NOMO-1 treated with DMSO at 0.1 percent for 48 hours (cell line): ENCODE measurements around the gene PPP1R1B.
A peak's percentile ranks its signal among the peaks of the same experiment; 100 is the strongest.

Experiments
- DNase-seq: peaks from one replicate; lab custom pipeline; 2025; ENCODE audit not compliant: unreplicated experiment; lab: John Stamatoyannopoulos, UW

Gene PPP1R1B

DNA sequence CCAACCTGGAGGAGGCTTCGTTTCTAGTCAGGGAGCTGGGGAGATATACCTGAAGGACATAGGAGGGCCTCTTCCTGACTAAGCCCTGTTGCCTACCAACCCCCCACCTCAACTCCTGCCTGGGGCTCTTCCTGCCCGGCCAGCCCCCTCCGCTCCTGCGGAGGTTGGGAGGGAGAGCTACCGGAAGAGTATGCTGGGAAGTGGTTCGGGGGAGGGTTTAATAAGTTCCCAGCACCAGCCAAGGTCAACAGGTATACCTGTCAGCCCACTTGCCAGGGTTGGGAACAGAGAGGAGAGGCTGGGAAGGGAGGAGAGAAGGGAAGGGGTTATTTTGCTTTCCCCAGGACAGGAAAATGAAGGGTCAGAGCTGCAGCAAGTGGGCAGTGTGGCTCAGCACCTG lies 4.7 kb downstream of the PPP1R1B start:
- DNase-seq, result no peak

DNA sequence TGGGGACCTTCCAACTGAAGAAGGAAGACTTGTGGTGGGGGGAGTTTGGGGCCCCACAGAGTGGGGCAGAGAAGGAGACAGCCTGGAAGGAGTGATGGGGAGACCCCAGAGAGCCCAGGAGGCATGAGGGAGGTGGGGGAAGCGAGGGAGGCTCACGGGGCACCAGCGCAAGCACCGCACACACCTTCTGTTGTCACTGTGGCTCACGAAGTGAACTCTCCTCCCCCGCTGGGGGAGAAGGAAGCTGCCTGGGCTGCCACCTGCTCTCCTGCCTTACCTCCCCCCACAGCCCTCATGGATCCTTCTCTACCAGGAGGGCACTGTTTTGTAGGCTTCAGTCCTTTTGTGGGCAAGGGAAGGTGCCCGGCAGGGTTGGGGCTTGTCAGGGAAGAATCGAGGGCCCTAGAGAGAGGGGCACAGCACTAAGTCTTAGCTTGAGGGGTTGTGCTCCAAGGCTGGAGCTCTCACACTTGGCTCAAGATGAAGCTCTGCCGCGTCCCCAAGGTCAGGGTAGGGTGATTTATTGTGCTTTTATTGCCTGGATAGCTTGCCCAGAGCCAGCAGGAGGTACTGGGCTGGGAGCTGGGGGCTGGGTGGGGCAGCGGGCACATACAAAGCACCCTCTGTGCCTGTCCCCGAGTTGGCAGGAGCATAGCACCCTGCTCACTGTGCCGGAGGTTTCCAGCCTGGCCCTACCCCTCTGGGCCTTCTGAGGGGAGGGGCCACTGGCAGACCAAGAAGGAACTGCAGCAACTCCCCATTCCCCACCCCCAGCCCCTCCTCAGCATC lies 5.6 kb downstream of the PPP1R1B start:
- DNase-seq, result no peak

DNA sequence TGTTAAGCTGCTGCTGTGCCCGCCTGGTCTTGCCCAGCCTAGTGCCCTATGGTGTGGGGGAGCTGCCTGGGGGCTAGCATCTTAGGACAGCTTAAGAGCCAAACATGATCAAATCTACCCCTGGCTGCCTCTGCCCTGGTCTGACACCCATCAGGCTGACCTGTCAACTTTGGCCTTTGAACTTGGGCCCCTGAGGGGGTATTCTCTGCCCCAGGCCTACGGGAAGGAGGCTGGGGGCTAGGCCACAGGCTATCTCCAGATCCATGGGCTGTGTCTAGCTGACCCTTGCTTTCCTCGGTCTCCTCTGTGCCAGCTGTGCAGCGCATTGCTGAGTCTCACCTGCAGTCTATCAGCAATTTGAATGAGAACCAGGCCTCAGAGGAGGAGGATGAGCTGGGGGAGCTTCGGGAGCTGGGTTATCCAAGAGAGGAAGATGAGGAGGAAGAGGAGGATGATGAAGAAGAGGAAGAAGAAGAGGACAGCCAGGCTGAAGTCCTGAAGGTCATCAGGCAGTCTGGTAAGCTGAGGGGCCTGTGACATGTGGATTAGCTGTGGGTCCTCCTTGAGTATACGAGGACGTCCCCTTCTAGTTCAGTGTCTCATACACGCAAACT lies 6.9 kb downstream of the PPP1R1B start:
- no peak for DNase-seq

DNA sequence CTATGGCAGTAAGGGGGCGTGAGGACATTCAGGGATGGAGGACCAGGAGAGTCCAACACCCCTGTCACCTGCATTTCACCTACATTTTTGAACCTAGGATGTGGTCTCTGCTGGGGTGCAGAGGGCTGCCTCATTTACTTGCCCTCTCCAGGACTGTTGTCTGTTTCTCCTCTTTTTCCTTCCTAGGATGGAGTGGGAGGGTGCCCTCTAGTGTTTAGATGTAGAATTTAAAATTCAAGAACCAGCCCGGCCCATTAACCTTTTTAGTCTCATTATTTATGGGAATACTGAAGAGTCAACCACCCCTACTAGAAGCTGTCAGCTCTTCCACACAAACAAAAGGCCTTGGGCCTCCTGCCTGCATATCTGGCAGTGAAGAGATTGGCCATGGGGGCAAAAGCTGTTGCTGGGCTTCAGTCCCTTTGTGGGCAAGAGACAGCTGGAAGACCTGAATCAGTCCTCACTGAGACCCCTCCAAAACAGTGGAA lies 7.7 kb downstream of the PPP1R1B start:
- peak; percentile 24 for DNase-seq

DNA sequence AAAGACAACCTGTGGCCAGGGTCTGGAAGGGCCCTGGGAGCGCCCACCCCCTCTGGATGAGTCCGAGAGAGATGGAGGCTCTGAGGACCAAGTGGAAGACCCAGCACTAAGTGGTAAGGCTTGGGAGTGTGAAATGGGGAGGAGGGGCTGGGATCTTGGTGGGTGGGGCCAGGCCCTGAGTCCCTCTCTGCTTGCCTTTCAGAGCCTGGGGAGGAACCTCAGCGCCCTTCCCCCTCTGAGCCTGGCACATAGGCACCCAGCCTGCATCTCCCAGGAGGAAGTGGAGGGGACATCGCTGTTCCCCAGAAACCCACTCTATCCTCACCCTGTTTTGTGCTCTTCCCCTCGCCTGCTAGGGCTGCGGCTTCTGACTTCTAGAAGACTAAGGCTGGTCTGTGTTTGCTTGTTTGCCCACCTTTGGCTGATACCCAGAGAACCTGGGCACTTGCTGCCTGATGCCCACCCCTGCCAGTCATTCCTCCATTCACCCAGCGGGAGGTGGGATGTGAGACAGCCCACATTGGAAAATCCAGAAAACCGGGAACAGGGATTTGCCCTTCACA lies 8.9 kb downstream of the PPP1R1B start:
- no peak for DNase-seq

DNA sequence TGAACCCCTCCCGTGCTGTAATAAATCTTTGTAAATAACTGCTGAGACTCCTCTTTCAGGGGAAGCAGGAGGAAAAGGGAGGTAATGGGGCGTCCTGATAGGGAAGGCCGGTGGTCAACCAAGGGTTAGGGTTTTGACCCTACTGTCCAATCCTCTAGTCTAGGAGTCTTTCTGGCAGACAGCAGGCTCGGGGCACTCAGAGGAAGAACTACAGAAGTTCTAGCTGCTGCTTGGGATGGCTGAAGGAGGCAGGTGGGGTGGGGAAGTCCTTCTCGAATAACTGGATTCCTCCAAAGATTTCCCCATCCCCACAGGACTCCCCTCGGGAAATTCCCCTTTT lies 9.8 kb downstream of the PPP1R1B start:
- no peak for DNase-seq

DNA sequence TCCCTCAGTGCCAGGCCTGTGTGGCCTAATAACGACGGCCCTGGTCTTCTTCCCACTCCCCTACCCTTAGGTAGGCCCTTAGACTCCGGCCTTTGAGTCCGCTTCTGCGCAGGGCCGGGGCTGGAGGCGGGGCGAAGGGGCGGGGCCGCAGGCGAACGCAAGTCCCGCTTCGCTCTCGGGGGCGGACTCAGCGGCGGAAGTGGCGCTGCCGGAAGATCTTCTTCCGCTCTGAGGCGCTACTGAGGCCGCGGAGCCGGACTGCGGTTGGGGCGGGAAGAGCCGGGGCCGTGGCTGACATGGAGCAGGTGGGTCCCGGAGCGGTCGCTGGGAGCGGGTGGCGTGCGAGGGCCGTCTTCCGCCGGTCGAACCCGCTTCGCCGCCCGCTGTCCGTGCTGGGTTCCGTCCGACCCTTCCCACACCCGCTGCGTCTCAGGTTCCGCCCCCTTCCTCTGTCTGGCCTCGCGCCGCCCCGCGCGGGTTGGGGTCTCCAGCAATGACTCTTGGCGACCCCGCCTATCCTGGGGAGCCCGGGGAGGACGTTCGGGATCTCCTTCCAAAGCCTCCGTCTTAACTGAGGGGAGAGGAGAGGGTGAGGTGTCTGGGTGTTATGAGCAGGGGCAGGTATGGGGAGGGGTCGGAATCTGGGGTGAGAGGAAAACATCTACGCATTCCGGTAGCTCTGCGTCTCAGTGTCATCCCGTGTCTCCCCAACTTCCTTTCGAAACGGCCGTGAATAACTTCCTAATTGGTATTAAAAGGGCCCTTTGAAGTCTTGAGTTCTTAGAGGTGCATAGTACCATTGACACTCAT lies 10.4 kb downstream of the PPP1R1B start, which contains the start of gene STARD3:
TSS of gene STARD3 (plus strand) at position 218 of the 810 bp plus-strand sequence. CDS start 16,388 bp downstream, outside the sequence.
- peak; percentile 71 for DNase-seq

DNA sequence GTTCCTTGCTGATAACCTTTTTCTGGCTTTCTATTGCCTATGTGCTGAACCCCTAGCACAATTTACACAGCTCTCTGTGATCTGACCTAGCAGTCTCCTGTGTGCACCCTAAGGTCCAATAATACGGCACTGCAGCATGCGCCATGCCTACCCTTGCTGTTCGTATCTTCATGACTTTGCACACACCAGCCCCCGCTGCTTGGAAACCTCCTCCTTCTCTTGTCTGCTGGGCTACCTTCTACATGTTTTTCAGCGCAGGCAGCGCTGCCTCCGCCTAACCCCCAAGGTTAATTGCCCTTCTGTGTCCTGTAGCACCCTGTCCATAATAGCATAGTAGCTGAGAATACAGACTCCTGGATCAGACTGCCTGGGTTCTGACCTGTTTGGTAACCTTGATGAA lies 11.6 kb downstream of the PPP1R1B start:
- no peak for DNase-seq

DNA sequence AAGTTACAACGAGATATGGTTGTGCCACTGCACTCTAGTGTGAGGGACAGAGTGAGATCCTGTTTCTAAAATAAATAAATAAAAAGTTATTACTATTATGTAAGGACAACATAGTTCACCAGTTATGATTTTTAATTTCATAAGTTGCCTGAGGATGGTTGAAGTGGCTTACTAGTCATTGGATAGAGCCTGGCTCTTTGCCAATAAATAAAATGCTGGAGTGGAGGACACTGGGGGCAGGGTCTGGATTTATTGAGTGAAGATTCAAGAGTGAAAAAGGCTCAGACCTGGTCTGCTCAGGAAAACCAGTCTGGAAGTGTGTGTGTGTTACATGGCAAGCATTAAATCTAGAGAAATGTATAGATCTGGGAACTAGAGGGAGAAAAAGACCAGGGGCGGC lies 12.3 kb downstream of the PPP1R1B start:
- DNase-seq, result no peak

DNA sequence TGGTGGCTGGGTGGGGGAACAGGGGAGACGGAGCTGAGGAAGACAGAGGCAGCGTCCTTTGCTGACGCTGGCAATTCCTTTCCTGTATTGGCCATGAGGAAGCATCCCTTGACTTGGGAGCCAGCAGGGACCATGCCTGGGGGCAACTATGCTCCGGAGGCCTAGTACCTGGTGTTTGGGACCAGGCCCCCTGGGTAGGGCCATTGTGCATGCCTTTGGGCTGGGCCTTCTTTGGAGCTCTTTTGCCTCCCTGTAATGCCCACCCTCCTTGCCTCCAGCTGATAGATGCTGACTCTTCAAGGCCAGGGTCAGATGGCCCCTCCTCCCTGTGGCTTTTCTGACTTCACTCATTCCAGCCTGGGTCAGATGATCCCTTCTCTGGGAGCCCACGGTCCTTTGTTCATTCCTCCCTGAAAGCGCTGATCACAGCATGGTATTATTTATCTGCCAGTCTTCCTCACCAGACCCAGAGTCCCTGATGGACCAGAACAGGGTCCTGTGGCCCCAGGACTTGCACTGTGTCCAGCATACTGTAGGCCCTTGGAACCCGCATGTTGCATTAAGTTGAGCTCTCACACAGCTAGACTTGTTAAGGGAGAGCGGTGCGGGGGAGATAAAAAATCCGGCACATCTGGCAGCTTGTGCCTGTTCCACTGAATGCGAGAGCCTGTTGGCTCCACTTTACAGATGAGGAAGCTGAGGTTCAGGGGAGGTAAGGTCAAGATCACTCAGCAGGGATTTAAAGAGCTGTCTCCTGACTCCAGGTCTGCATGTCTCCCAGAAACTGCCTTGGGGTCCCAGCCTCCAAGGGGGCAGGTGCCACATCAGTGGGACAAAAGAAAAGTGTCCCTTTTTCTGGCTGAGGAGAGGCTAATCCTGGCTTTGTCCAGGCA lies 13.1 kb downstream of the PPP1R1B start:
- no peak for DNase-seq

DNA sequence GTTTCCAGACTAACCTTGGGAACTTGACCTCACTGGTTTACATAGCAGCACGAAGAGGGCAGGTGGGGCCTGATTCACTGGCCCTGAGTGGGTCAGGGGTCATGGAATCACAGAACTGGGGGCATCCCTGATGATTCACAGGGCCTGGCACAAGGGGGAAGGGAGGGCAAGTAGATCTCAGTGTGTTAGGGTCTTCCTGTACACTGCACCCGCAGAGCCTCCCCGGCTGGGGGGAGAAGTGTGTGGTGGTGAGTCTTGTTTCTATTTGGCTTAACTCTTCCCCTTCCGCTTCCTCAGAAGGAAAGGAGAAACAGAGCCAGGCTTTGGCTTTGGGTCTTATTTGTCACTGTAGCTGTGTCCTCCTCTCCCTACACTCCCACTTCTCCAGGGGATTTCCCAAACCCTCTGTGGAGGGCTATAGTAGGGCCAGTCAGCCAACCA lies 13.9 kb downstream of the PPP1R1B start:
- DNase-seq, result no peak

DNA sequence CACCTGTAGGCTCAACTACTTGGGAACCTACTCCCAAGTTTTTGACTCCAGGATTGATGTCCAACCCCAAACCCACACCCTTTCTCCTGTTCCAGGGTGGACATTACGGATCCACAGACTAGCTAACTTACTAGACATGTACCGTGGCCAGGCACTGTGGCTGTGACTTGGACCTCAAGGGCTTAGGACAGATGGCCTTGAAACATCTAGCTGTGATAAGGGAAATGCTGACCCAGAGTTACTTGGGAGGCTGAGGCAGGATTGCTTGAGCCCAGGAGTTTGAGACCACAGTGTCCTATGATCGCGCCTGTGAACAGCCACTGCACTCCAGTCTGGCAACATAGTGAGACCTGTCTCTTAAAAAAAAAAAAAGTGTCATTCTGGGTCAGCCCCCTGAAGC lies 14.3 kb downstream of the PPP1R1B start:
- DNase-seq, result no peak

DNA sequence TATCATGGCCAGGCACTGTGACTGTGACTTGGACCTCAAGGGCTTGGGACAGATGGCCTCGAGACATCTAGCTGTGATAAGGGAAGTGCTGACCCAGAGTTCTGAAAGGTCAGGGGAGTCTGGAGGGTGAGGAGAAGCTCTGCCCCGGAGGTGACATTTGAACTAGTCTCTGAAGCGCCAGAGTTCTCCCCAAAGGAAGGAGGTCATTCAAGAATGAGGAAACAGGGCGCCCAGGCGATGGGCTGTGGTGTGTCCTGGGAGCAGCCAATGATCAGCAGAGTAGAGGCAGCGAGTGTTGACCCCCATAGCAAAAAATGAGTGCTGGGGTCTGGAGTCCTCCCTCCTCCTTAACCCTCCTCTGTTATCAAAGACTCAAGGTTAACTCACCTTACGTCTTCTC lies 15.1 kb downstream of the PPP1R1B start:
- DNase-seq, result no peak

DNA sequence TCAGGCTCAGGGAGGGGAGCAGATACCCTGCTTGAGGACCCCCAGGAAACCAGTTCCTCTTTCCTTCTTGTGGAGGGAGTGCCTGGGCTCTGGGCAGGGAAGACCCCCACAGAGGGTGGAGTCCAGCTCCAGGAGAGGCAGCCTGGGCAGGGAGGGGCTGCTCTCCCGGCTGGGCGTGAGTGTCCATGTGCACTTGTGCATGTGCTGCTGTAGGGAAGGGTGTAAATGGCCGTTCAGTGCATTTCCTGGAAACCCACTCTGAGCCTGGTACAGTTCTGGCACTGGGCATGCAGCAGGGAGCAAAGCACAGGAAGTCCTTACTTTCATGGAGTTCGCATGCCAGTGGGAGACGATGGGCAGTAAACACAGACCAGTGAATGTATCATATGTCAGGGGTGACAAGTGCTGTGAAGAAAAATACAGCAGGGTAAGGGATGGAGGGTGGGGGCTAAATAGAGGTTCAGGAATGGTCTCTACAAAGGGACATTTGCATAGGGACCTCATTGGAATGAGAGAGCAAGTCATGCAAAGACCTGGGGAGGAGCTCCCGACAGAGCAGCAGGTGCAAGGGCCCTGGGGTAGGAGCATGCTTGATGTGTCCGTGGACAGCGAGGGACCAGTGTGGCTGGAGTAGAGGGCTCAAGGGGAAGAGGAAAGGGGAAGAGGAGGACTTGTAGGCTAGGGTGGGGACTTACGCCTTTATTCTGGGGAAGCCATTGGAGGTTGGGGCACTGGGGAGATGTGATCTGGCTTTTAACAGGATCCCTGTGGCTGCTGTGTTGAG lies 15.7 kb downstream of the PPP1R1B start:
- no peak for DNase-seq

DNA sequence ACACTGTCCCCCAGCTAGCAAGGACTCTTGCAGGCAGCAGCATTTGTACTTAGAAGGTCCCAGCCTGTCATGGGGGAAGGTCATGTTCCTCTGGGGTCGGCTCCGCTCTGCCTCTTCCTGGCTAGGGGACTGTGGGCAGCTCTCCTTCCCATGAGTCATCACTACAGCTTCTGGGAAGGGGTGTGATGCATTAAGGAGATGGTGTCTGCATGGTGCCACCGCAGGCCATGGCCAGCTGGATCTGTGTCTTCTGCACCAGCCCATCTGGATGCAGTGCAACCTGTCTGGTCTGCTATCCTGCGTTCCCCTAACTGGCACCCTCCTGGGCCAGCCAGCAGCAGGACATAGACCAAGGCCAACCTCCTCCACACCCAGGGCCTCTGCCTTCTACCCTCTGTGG lies 16.5 kb downstream of the PPP1R1B start:
- DNase-seq, result no peak

DNA sequence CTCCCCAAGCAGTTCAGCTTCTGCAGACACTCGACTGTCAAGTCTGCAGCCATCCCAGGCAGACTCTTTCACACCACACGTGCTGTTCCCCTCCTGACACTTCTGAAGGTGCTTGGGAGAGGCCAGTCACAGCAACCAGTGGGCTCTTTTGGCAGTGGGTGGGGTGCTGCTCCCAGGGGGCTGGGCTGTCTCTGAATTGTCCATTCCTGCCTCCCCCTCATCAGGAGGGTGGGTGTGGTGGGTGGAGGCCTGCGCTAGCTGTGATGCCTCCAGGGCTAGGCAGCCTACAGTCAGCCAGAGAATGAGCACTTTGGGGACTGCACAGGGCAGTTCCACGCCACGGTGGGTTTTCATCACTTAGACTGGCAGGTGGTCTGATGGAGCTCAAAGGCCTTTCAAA lies 20.5 kb downstream of the PPP1R1B start:
- DNase-seq, result no peak

DNA sequence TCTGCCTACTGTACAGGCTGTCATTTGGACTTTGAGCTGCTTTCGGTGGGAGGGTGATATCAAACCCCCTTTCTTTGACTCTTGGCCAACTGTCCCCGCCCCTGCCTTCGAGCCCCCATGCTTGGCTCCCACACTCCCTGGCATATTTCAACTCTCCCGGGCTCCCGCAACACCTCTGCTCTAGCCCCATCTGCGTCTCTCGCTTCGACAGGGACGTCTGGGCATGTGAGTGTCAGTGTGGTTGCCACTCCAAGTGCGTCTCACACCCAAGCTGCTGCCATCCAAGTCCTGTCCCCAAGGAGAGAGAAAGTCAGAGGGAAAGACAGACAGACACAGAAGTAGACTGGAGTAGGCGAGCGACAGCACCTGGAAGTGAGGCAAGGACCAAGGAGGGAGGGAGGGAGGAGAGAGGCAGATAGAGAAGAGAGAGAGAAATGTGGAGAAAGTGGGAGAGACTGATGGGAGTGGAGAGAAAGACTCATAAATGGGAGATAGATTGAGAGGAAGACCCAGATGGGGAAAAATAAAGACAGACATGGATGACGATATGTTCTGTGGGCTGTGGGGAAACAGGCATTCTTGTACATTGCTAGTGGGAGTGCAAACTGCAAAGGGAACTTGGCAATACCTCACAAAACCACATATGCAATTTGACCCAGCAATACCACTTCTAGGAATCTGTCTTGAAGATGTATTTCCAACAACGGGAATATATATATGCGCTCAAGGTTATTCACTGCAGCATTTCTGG lies 22.0 kb downstream of the PPP1R1B start:
- DNase-seq, result no peak

DNA sequence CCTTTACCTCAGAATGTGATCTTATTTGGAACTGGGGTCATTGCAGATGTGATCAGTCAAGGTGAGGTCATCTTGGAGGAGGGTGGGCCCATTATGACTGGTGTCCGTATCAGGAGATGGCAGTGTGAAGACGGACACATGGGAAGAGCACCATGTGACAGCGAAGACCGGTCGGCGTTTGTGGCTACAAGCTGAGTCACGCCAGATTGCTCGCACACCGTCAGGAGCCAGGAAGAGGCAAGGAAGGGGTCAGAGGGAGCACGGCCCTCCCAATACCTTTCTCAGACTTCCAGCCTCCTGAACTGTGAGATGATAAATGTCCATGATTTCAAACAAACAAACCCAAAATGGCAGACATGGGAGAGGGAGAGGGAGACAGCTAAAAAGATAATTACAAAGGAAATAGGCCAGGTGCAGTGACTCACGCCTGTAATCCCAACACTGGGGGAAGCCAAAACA lies 23.4 kb downstream of the PPP1R1B start:
- DNase-seq, result no peak
